ENCODE measurements around the gene RAB4A. TPM values are rescaled to one million over a fixed set of nuclear protein-coding genes. Genes with fewer than 3 reads are reported as not detected.

Gene RAB4A
- total RNA-seq, 6 donors from 2014 or later: 16.8 to 68.6 (median 42.4) TPM

DNA sequence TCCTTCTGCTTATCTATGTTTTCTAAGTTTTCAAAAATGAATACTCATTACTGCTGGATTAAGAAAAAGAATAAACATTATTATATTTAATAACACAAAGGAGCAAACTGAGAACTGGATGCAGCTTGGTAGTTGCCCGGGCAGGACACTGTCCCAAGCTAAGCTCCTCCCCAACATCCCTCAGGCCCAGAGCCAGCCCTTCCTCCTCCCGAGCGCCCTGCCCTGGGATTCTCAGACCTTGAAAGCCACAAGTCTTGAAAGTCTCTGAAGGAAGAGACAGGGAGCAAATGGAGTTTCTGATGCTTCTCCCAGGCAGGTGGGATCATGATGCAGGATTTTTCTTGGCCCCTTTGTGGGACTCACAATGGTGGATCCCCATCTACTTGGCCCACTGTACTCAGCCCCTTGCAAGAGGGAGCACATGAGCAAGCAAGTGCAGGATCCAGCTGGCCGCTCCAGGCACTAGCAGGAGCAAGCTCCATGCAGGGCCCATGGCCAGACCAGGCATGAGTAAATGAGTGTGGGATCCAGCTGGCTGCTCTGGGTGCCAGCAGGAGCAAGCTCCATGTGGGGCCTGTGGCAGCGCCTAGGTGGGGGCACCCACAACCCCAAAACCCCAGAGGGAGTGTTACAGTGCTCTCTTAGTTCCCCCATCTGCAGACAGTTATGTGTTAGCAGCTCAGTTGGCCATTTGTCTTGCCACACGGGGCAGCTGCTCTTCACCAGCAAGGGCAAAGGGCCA, 32.1 kb upstream of the RAB4A start:
- ATAC-seq (ENCODE audit: low FRiP score in 2 of 2) (peak; percentile 51 to 71), DNase-seq (no peak)
- TF ChIP-seq POLR2AphosphoS5 (IDR thresholded peaks at IDR 0.05) (no peak), POLR2A (IDR thresholded peaks at IDR 0.05) (no peak), CTCF (IDR thresholded peaks at IDR 0.05) (no peak), EP300 (IDR thresholded peaks at IDR 0.05) (no peak)
- H3K4me1 ChIP-seq: no peaks in the 10 kb centered on the region
- H3K27me3 ChIP-seq: no peaks in the 10 kb centered on the region
- H3K4me3 ChIP-seq: no peak overlapping the region
- no peaks in the 10 kb centered on the region for H3K36me3 ChIP-seq
- H3K27ac ChIP-seq: no peak overlapping the region
- WGBS, 2 donors: 80 to 85% methylated on average over 4 to 6 of the region's 6 CpGs
- H3K9me3 ChIP-seq: peaks cover 0 to 5% (median 2%) of the 10 kb centered on the region in 4 donors

GRCh38 chr1:229240532-229240931, 30.4 kb upstream of the RAB4A start:
- H3K9me3 ChIP-seq: peaks cover 0 to 9% (median 5%) of the 10 kb centered on the region in 4 donors
- no peak overlapping the region for H3K27ac ChIP-seq
- TF ChIP-seq CTCF (IDR thresholded peaks at IDR 0.05) (no peak), POLR2AphosphoS5 (IDR thresholded peaks at IDR 0.05) (no peak), POLR2A (IDR thresholded peaks at IDR 0.05) (no peak), EP300 (IDR thresholded peaks at IDR 0.05) (no peak)
- H3K27me3 ChIP-seq: no peaks in the 10 kb centered on the region
- no peaks in the 10 kb centered on the region for H3K36me3 ChIP-seq
- H3K4me1 ChIP-seq: no peaks in the 10 kb centered on the region
- DNase-seq (no peak), ATAC-seq (ENCODE audit: low FRiP score in 2 of 2) (no peak)
- no peak overlapping the region for H3K4me3 ChIP-seq
- 79 to 96% methylated on average over 2 to 3 of the region's 3 CpGs for WGBS, 2 donors

GRCh38 chr1:229241390-229241789, 29.5 kb upstream of the RAB4A start:
- H3K27me3 ChIP-seq: no peaks in the 10 kb centered on the region
- ATAC-seq (ENCODE audit: low FRiP score in 2 of 2): no peak
- TF ChIP-seq POLR2A (IDR thresholded peaks at IDR 0.05) (no peak), EP300 (IDR thresholded peaks at IDR 0.05) (no peak), CTCF (IDR thresholded peaks at IDR 0.05) (no peak), POLR2AphosphoS5 (IDR thresholded peaks at IDR 0.05) (no peak)
- peaks cover 0 to 9% (median 5%) of the 10 kb centered on the region in 4 donors for H3K9me3 ChIP-seq
- no peak overlapping the region for H3K4me3 ChIP-seq
- H3K4me1 ChIP-seq: no peaks in the 10 kb centered on the region
- H3K27ac ChIP-seq: no peak overlapping the region
- WGBS, 2 donors: 95% methylated on average over 4 of the region's 4 CpGs
- DNase-seq: no peak
- H3K36me3 ChIP-seq: no peaks in the 10 kb centered on the region

- Histone ChIP-seq H3K36me3 (no peaks in the 10 kb centered on the region), H3K4me1 (no peaks in the 10 kb centered on the region), H3K27ac (no peak overlapping the region), H3K27me3 (no peaks in the 10 kb centered on the region), H3K4me3 (no peak overlapping the region), H3K9me3 (peaks cover 0 to 9% (median 5%) of the 10 kb centered on the region in 4 donors)
- 89 to 91% methylated on average over 4 of the region's 4 CpGs for WGBS, 2 donors
- TF ChIP-seq POLR2A (IDR thresholded peaks at IDR 0.05): no peak
- no peak for TF ChIP-seq EP300 (IDR thresholded peaks at IDR 0.05)
- TF ChIP-seq CTCF (IDR thresholded peaks at IDR 0.05): no peak
- no peak for TF ChIP-seq POLR2AphosphoS5 (IDR thresholded peaks at IDR 0.05)
- ATAC-seq (ENCODE audit: low FRiP score in 2 of 2) (no peak), DNase-seq (no peak)
These were observed 27.3 kb upstream of the RAB4A start for GRCh38 chr1:229243638-229244037.

- 94 to 95% methylated on average over 3 of the region's 3 CpGs for WGBS, 2 donors
- TF ChIP-seq CTCF (IDR thresholded peaks at IDR 0.05): no peak
- no peak for TF ChIP-seq EP300 (IDR thresholded peaks at IDR 0.05)
- no peak for TF ChIP-seq POLR2AphosphoS5 (IDR thresholded peaks at IDR 0.05)
- no peak for TF ChIP-seq POLR2A (IDR thresholded peaks at IDR 0.05)
- Histone ChIP-seq H3K36me3 (no peaks in the 10 kb centered on the region), H3K27me3 (no peaks in the 10 kb centered on the region), H3K9me3 (peaks cover 0 to 9% (median 5%) of the 10 kb centered on the region in 4 donors), H3K27ac (no peak overlapping the region), H3K4me1 (peaks cover 0 to 3% (median 1%) of the 10 kb centered on the region in 4 donors), H3K4me3 (no peak overlapping the region)
- no peak for ATAC-seq (ENCODE audit: low FRiP score in 2 of 2)
- DNase-seq: no peak
These were observed 26.8 kb upstream of the RAB4A start for GRCh38 chr1:229244091-229244490.

Data from upper lobe of left lung (tissue), 6 donors.